DMS53 treated with DMSO at 0.1 percent for 48 hours (cell line): ENCODE results near the gene FAM114A1.
"Not testable (repeated sequence)": the region's sequence is repeated elsewhere in the genome, so short reads cannot be mapped to it uniquely, and the experiment has no call there.

Experiments used
- DNase-seq: peaks from one replicate; lab custom pipeline; 2025; ENCODE audit not compliant: unreplicated experiment; lab: John Stamatoyannopoulos, UW

Gene FAM114A1

GRCh38 chr4:38964942-38965775, 97.6 kb downstream of the FAM114A1 start:
- no peak for DNase-seq

GRCh38 chr4:38965866-38966265, 98.3 kb downstream of the FAM114A1 start:
- DNase-seq = peak; percentile 55

GRCh38 chr4:38967260-38968095, 99.9 kb downstream of the FAM114A1 start:
- peak; percentile 86 for DNase-seq

- DNase-seq = no peak
Observed at GRCh38 chr4:38968668-38969067, 101.1 kb downstream of the FAM114A1 start.

- DNase-seq = no peak
Observed at GRCh38 chr4:38976308-38976707, 108.7 kb downstream of the FAM114A1 start.

GRCh38 chr4:38979081-38979480, 111.5 kb downstream of the FAM114A1 start:
- DNase-seq = no peak

GRCh38 chr4:38979511-38980230, 112.1 kb downstream of the FAM114A1 start:
- DNase-seq = no peak

GRCh38 chr4:38980903-38981676, 113.5 kb downstream of the FAM114A1 start:
- no peak for DNase-seq

- DNase-seq = no peak
Observed at GRCh38 chr4:38982361-38983095, 114.9 kb downstream of the FAM114A1 start.

- DNase-seq = no peak
Observed at GRCh38 chr4:38983291-38983690, 115.7 kb downstream of the FAM114A1 start.

GRCh38 chr4:38983787-38984598, 116.4 kb downstream of the FAM114A1 start:
- no peak for DNase-seq

GRCh38 chr4:38985410-38986100, 117.9 kb downstream of the FAM114A1 start:
- no peak for DNase-seq

GRCh38 chr4:38987491-38987890, 119.9 kb downstream of the FAM114A1 start:
- DNase-seq = no peak

- not testable (repeated sequence) for DNase-seq
Observed at GRCh38 chr4:38988353-38988752, 120.7 kb downstream of the FAM114A1 start.

GRCh38 chr4:38989487-38989886, 121.9 kb downstream of the FAM114A1 start:
- no peak for DNase-seq

GRCh38 chr4:38990241-38990640, 122.6 kb downstream of the FAM114A1 start:
- DNase-seq = no peak

GRCh38 chr4:38993683-38994082, 126.1 kb downstream of the FAM114A1 start:
- DNase-seq = no peak

- no peak for DNase-seq
Observed at GRCh38 chr4:38994135-38994534, 126.5 kb downstream of the FAM114A1 start.
